Tibial artery (tissue), 4 donors: ENCODE measurements around the gene UBE2L3.
"Not testable (repeated sequence)": the region's sequence is repeated elsewhere in the genome, so short reads cannot be mapped to it uniquely, and the experiment has no call there.

Experiments
- DNase-seq, 2 donors: peaks; one replicate each; pipeline ENCODE4 v3.0.0-alpha.2; 2019
- H3K27ac ChIP-seq, 2 donors: fragments of 200-600 bp; sonication (generic) in 1 of 2; 1 replicate in 1 of 2; 2 replicates in 1 of 2; pipeline ENCODE4 v1.5.1; 2018 to 2019; ENCODE audit warnings: mild to moderate bottlenecking in 1 of 2
- H3K27me3 ChIP-seq, 2 donors: fragments of 200-600 bp; sonication (generic) in 1 of 2; one replicate each; pipeline versions ENCODE4 v1.5.1 to v1.6.0; 2016 to 2019
- H3K36me3 ChIP-seq, 3 donors: fragments of 200-600 bp; sonication (generic) in 2 of 3; one replicate each; pipeline ENCODE4 v1.5.1; 2016 to 2019; ENCODE audit warnings: mild to moderate bottlenecking in 2 of 3
- H3K4me1 ChIP-seq, 4 donors: fragments of 200-600 bp; sonication (generic) in 2 of 4; 1 replicate in 3 of 4; 2 replicates in 1 of 4; pipeline ENCODE4 v1.5.1; 2016 to 2019
- H3K4me3 ChIP-seq, 2 donors: fragments of 200-600 bp; sonication (generic) in 1 of 2; 1 replicate in 1 of 2; 2 replicates in 1 of 2; pipeline ENCODE4 v1.5.1; 2018 to 2019; ENCODE audit warnings: mild to moderate bottlenecking in 2 of 2
- H3K9me3 ChIP-seq, 3 donors: fragments of 200-600 bp; sonication (generic) in 1 of 3; one replicate each; pipeline ENCODE4 v1.5.1; 2016 to 2019
- intact Hi-C: fragments of 100-400 bp; cut with DNase I; formaldehyde crosslinking; loops from one replicate; pipeline ENCODE4 v1.15.0; 2023; ENCODE audit warnings: low total_unique reads
- TF ChIP-seq, protein P1 (sequence below), 2 experiments: fragments of 200-600 bp in 1 of 2; fragments of 450-650 bp in 1 of 2; IDR thresholded peaks; one replicate each; pipeline ENCODE4 v1.5.1; 2017 to 2019; ENCODE audit warnings: antibody characterized with exemption in 2 of 2, mild to moderate bottlenecking in 1 of 2, moderate library complexity in 1 of 2

Gene UBE2L3

GRCh38 chr22:21590809-21591641 lies 23.5 kb downstream of the UBE2L3 start:
- no peak overlapping the region for H3K4me3 ChIP-seq
- H3K9me3 ChIP-seq: no peaks in the 10 kb centered on the region
- H3K27ac ChIP-seq: peak overlapping the region in 1 of 2 donors; percentile 47
- DNase-seq: no peak
- peaks cover 9 to 33% (median 24%) of the 10 kb centered on the region in 3 donors for H3K36me3 ChIP-seq
- intact Hi-C loops: no loop called here
- TF ChIP-seq, protein P1, sequence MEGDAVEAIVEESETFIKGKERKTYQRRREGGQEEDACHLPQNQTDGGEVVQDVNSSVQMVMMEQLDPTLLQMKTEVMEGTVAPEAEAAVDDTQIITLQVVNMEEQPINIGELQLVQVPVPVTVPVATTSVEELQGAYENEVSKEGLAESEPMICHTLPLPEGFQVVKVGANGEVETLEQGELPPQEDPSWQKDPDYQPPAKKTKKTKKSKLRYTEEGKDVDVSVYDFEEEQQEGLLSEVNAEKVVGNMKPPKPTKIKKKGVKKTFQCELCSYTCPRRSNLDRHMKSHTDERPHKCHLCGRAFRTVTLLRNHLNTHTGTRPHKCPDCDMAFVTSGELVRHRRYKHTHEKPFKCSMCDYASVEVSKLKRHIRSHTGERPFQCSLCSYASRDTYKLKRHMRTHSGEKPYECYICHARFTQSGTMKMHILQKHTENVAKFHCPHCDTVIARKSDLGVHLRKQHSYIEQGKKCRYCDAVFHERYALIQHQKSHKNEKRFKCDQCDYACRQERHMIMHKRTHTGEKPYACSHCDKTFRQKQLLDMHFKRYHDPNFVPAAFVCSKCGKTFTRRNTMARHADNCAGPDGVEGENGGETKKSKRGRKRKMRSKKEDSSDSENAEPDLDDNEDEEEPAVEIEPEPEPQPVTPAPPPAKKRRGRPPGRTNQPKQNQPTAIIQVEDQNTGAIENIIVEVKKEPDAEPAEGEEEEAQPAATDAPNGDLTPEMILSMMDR (IDR thresholded peaks at IDR 0.05): no peak
- no peaks in the 10 kb centered on the region for H3K27me3 ChIP-seq
- H3K4me1 ChIP-seq: peaks cover 0 to 83% (median 31%) of the 10 kb centered on the region in 4 donors

DNA sequence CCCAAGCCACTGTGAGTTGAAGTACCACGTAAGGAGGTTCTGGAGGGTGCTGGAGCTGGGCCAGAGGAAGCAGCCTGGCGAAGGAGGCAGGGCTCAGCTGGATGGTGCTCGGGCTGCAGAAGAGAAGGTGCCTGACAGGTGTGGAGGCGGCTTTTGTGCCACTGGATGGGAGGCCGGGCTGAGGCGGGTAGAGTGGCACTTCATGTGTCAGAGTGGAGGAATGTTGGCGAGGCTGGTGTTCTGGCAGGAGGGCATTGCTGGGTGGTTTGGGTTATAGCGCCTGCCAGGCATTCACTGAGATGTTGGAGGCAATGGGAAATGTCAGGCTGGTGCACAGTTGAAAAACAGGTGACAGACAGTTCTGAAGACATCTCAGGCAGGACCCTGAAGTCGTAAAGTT lies 24.2 kb downstream of the UBE2L3 start:
- H3K4me1 ChIP-seq: peaks cover 0 to 79% (median 31%) of the 10 kb centered on the region in 4 donors
- TF ChIP-seq, protein P1 (IDR thresholded peaks at IDR 0.05): no peak
- H3K27ac ChIP-seq: peak overlapping the region in 1 of 2 donors; percentile 47
- intact Hi-C loops: no loop called here
- no peaks in the 10 kb centered on the region for H3K27me3 ChIP-seq
- peaks cover 9 to 40% (median 28%) of the 10 kb centered on the region in 3 donors for H3K36me3 ChIP-seq
- no peak overlapping the region for H3K4me3 ChIP-seq
- H3K9me3 ChIP-seq: no peaks in the 10 kb centered on the region
- peak in 1 of 2 donors; percentile 70 for DNase-seq

DNA sequence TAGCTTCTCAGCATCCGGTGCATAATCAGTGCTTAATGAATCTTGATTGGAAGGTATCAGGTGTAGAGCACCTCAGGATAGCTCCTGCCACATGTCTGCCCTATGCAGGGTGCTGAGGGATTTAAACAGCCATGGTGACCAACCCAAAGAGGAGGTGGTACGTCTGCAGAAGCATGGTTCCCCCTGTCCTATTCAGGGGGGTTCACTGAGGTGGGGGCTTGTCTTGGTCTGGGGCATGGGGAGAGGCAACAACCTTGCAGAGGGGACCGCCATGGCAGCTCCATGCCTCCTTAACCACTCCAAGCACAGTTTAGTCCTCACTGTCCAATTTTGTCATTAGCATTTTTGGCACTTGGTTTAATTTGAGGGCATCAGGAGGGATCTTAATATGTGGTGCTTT lies 24.9 kb downstream of the UBE2L3 start:
- TF ChIP-seq, protein P1 (IDR thresholded peaks at IDR 0.05): no peak
- H3K27ac ChIP-seq: no peak overlapping the region
- no peak for DNase-seq
- H3K4me1 ChIP-seq: peaks cover 0 to 71% (median 31%) of the 10 kb centered on the region in 4 donors
- H3K4me3 ChIP-seq: no peak overlapping the region
- intact Hi-C loops: no loop called here
- peaks cover 9 to 46% (median 31%) of the 10 kb centered on the region in 3 donors for H3K36me3 ChIP-seq
- H3K9me3 ChIP-seq: no peaks in the 10 kb centered on the region
- no peaks in the 10 kb centered on the region for H3K27me3 ChIP-seq

DNA sequence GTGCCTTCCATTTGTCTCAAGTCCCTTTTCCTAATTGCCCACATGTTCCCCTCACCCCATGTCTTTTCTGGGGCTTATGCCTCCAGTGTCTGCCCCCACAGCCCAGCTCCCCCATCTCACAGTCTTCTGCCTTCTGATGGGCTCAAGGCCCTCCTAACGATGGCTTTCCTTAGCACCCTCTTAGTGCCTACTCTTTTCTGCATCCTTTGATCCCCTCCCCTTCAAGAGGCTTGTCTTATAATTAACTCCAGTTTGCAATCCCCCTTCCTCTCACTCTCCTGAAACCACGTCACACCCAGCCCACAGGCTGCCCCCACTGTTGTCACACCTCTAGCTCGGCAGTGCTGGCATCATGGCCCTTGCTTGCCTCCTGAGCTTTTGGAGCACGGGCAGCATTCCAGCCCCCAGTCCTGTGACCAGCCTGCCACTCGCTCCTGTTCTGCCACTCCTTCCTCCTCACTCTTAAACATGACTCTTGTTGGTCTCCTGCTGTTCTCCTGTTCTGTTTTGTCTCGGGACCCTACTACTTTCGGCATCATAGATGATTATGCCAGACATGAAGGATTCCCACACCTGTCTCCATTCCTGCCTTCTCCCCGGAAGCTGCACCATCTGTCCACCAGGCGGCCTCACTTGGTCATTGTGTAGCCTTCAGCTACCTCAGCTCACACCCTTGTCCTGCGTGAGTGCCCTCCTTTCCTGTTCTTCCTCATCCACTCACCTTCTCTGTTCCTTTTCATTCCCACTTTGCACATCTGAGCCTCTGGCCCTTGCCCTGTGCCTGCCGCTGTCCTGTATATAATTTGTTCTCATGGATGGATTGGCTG lies 26.1 kb downstream of the UBE2L3 start:
- intact Hi-C loops: no loop called here
- H3K4me3 ChIP-seq: no peak overlapping the region
- peaks cover 0 to 60% (median 31%) of the 10 kb centered on the region in 4 donors for H3K4me1 ChIP-seq
- no peak for DNase-seq
- TF ChIP-seq, protein P1 (IDR thresholded peaks at IDR 0.05): no peak
- H3K27ac ChIP-seq: no peak overlapping the region
- H3K36me3 ChIP-seq: peaks cover 9 to 46% (median 31%) of the 10 kb centered on the region in 3 donors
- H3K27me3 ChIP-seq: no peaks in the 10 kb centered on the region
- H3K9me3 ChIP-seq: no peaks in the 10 kb centered on the region

- intact Hi-C loops: no loop called here
Measured at GRCh38 chr22:21594865-21595452, 27.4 kb downstream of the UBE2L3 start.

GRCh38 chr22:21596356-21597135 lies 29.0 kb downstream of the UBE2L3 start:
- H3K27ac ChIP-seq, intact Hi-C loops, H3K4me3 ChIP-seq, H3K9me3 ChIP-seq, DNase-seq, H3K27me3 ChIP-seq: not testable (repeated sequence)
- peaks cover 9 to 46% (median 31%) of the 10 kb centered on the region in 3 donors for H3K36me3 ChIP-seq
- H3K4me1 ChIP-seq: peaks cover 0 to 51% (median 21%) of the 10 kb centered on the region in 4 donors

More at GRCh38 chr22:21594865-21595452, 27.4 kb downstream of the UBE2L3 start:
- H3K27ac ChIP-seq: no peak overlapping the region
- no peak for DNase-seq
- H3K9me3 ChIP-seq: no peaks in the 10 kb centered on the region
- H3K4me1 ChIP-seq: peaks cover 0 to 60% (median 32%) of the 10 kb centered on the region in 4 donors
- H3K36me3 ChIP-seq: peaks cover 9 to 46% (median 31%) of the 10 kb centered on the region in 3 donors
- TF ChIP-seq, protein P1 (IDR thresholded peaks at IDR 0.05): no peak
- no peaks in the 10 kb centered on the region for H3K27me3 ChIP-seq
- no peak overlapping the region for H3K4me3 ChIP-seq
